Activated T-helper 1 cell treated with anti-CD3 and anti-CD28 coated beads, Interleukin-12 subunit alpha, Interleukin-12 subunit beta, Interleukin-2, Interleukin-4 antibody, amounts not matched to agents 30 ng/mL and 10 ng/mL and 1 ng/mL, durations not matched to agents 14 hours and 24 hours and 36 hours (primary cell): ENCODE data around the gene ADD3. TPM values are rescaled to one million over a fixed set of nuclear protein-coding genes. Genes with fewer than 3 reads are reported as not detected.

ENCODE experiments used
- DNase-seq: peaks from one replicate; pipeline ENCODE4 v3.0.0; 2021; ENCODE audit warnings: low spot score
- H3K27ac Mint-ChIP-seq: one replicate; pipeline ENCODE4 v1.8.0; 2021; ENCODE audit warnings: mild to moderate bottlenecking, mixed read lengths
- H3K27me3 Mint-ChIP-seq: one replicate; pipeline ENCODE4 v1.8.0; 2022; ENCODE audit warnings: mild to moderate bottlenecking, moderate library complexity, mixed read lengths; ENCODE audit not compliant: insufficient read depth
- H3K36me3 Mint-ChIP-seq: one replicate; pipeline ENCODE4 v1.8.0; 2021; ENCODE audit warnings: low read depth, mixed read lengths
- H3K4me1 Mint-ChIP-seq: one replicate; pipeline ENCODE4 v1.8.0; 2021; ENCODE audit warnings: low read depth, mixed read lengths
- H3K4me3 Mint-ChIP-seq: one replicate; pipeline ENCODE4 v1.8.0; 2021; ENCODE audit warnings: mild to moderate bottlenecking, moderate library complexity, mixed read lengths
- H3K9me3 Mint-ChIP-seq: one replicate; pipeline ENCODE4 v1.8.0; 2021; ENCODE audit warnings: mixed read lengths
- intact Hi-C: fragments of 100-400 bp; cut with micrococcal nuclease; formaldehyde crosslinking; loops from one replicate; pipeline ENCODE4 v1.15.1; 2024
- total RNA-seq: library from RNA; stranded (reverse); gene quantifications from 2 replicates; pipeline ENCODE4 v1.2.3, GENCODE V29; 2022

ADD3 gene
- total RNA-seq, 1 donor from 2014 or later: 36.6 TPM

DNA sequence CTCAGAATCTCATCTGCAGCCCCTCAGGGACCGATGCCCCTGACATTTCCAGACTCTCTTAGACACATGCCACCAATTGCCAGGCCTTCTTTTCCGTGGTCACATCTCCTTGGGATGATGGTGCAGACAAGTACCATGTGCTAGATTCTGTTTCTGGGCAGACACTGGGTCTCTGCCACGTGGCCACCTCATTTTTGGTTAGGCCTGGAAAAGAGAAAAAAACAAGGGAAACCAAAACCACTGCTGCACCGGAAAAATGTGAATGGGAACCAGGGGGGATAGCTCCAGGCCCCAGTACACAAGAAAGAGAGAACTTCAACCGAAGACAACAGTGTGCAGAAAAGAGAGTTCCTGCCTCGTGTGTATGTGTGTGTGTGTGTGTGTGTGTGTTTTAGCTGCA, 176.6 kb downstream of the ADD3 start:
- no peak for DNase-seq
- Mint-ChIP-seq H3K9me3 (no peaks in the 10 kb centered on the region), H3K4me1 (peaks cover 6% of the 10 kb centered on the region), H3K36me3 (no peaks in the 10 kb centered on the region), H3K27me3 (peaks cover 25% of the 10 kb centered on the region), H3K4me3 (no peak overlapping the region), H3K27ac (no peak overlapping the region)
- intact Hi-C loops: no loop called here

Other genes starting within 250 kb of the ADD3 start
- gene XPNPEP1, start 84.5 kb upstream of the ADD3 start, total RNA-seq: 85.1 and 93.2 TPM in 2 replicates
- gene MXI1, start 199.6 kb downstream of the ADD3 start, total RNA-seq: 14.7 and 15.1 TPM in 2 replicates